GM10266 (cell line): Measurements from ENCODE around the gene DNAI2.
A peak's percentile ranks its signal among the peaks of the same experiment; 100 is the strongest.

ENCODE experiments used
- DNase-seq: peaks from one replicate; pipeline ENCODE4 v3.0.0; 2012; ENCODE audit errors: extremely low spot score
- CTCF ChIP-seq: IDR thresholded peaks from 2 replicates; pipeline ENCODE4 v1.5.1; 2012; ENCODE audit warnings: mild to moderate bottlenecking, low read depth; ENCODE audit not compliant: control insufficient read depth, insufficient read depth; ENCODE audit errors: missing control alignments

The DNAI2 gene

GRCh38 chr17:74297941-74298340 is 23.9 kb downstream of the DNAI2 start:
- no peak for DNase-seq
- no peak for TF ChIP-seq CTCF

GRCh38 chr17:74298778-74299177 is 24.7 kb downstream of the DNAI2 start:
- no peak for DNase-seq
- TF ChIP-seq CTCF, result no peak

- DNase-seq, result no peak
- TF ChIP-seq CTCF, result no peak
Observed at GRCh38 chr17:74299226-74300009, 25.4 kb downstream of the DNAI2 start.

GRCh38 chr17:74303305-74303704 is 29.3 kb downstream of the DNAI2 start:
- TF ChIP-seq CTCF, result no peak
- DNase-seq, result no peak

GRCh38 chr17:74304184-74304583 is 30.1 kb downstream of the DNAI2 start:
- DNase-seq, result no peak
- TF ChIP-seq CTCF, result no peak

GRCh38 chr17:74305865-74306654 is 32.0 kb downstream of the DNAI2 start:
- peak; percentile 23 for TF ChIP-seq CTCF

GRCh38 chr17:74307984-74308773 is 34.1 kb downstream of the DNAI2 start:
- no peak for DNase-seq
- TF ChIP-seq CTCF, result no peak

More at GRCh38 chr17:74305865-74306654, 32.0 kb downstream of the DNAI2 start:
- no peak for DNase-seq
